ENCODE results near the gene RNF133. TPM values are rescaled to one million over a fixed set of nuclear protein-coding genes. Genes with fewer than 3 reads are reported as not detected.
A peak's percentile ranks its signal among the peaks of the same experiment; 100 is the strongest.

RNF133 gene
- total and polyA plus RNA-seq, 2 donors from 2014 or later = 1.3 TPM; not detected in 1

DNA sequence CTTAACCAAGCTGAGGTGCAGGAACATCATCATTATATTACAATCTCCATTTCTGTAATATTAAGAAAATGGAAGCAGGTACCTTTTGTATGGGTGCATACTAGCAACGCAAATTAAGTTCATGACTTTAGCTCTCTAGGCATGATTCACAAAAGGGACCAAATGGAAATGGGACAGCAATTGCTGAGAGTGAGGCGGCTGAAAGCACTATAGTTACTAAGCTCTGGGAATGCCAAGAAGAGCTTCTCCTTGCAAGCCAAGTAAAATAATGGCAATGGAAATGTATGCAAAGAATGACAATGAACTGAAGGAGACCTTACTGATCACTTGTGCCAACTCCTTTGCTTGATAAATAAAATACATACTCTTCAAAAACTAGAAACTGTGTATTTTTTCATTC is 40.0 kb upstream of the RNF133 start:
- FAIRE-seq = no peak

DNA sequence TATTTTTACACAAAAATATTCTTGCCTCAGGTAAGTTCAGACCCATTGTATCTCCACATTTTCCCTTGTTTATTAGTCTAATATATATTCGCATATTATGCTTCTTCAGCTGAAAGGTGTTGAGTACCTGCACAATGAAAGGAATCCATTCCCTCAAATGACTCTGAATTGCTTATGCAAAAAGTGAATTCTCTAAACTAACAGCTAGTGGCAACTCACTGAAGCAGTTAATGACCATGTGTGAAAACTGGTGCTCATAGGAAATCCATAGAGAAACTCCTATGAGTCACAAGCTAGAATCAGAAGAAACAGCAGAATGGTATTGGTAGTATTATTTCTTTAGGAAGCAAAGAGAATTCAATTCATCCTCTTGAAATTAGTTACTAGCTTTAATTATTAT is 37.3 kb upstream of the RNF133 start:
- H3K4me3 ChIP-seq (ENCODE audit: low read length in 3 of 3) = no peak overlapping the region
- H3K9ac ChIP-seq (ENCODE audit: low read length in 3 of 3) = no peak overlapping the region
- TF ChIP-seq, protein P1, sequence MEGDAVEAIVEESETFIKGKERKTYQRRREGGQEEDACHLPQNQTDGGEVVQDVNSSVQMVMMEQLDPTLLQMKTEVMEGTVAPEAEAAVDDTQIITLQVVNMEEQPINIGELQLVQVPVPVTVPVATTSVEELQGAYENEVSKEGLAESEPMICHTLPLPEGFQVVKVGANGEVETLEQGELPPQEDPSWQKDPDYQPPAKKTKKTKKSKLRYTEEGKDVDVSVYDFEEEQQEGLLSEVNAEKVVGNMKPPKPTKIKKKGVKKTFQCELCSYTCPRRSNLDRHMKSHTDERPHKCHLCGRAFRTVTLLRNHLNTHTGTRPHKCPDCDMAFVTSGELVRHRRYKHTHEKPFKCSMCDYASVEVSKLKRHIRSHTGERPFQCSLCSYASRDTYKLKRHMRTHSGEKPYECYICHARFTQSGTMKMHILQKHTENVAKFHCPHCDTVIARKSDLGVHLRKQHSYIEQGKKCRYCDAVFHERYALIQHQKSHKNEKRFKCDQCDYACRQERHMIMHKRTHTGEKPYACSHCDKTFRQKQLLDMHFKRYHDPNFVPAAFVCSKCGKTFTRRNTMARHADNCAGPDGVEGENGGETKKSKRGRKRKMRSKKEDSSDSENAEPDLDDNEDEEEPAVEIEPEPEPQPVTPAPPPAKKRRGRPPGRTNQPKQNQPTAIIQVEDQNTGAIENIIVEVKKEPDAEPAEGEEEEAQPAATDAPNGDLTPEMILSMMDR (IDR thresholded peaks at IDR 0.05; ENCODE audit: borderline replicate concordance, extremely low read depth, insufficient read depth) = no peak
- no peak overlapping the region for H3K27ac ChIP-seq (ENCODE audit: low read depth in 2 of 2, low read length in 2 of 2)
- H3K4me1 ChIP-seq (ENCODE audit: control insufficient read depth in 2 of 3, insufficient read depth in 2 of 3, low read depth in 1 of 3, low read length in 3 of 3) = no peaks in the 10 kb centered on the region
- H3K36me3 ChIP-seq (ENCODE audit: control insufficient read depth in 2 of 3, insufficient read depth in 3 of 3, low read length in 3 of 3) = no peaks in the 10 kb centered on the region
- DNase-seq (peak in 2 of 5 donors; percentile 6 to 31), FAIRE-seq (no peak)
- intact Hi-C loops (cut with DNase I) = no loop called here
- H3K9me3 ChIP-seq (ENCODE audit: control insufficient read depth in 2 of 3, insufficient read depth in 1 of 3, low read length in 3 of 3) = no peaks in the 10 kb centered on the region
- no peaks in the 10 kb centered on the region for H3K27me3 ChIP-seq (ENCODE audit: control insufficient read depth, insufficient read depth, low read length)

More for the DNA sequence above, 40.0 kb upstream of the RNF133 start:
- Histone ChIP-seq H3K9me3 (ENCODE audit: control insufficient read depth in 2 of 3, insufficient read depth in 1 of 3, low read length in 3 of 3) (no peaks in the 10 kb centered on the region), H3K27ac (ENCODE audit: low read depth in 2 of 2, low read length in 2 of 2) (no peak overlapping the region), H3K27me3 (ENCODE audit: control insufficient read depth, insufficient read depth, low read length) (no peaks in the 10 kb centered on the region), H3K36me3 (ENCODE audit: control insufficient read depth in 2 of 3, insufficient read depth in 3 of 3, low read length in 3 of 3) (no peaks in the 10 kb centered on the region), H3K4me1 (ENCODE audit: control insufficient read depth in 2 of 3, insufficient read depth in 2 of 3, low read depth in 1 of 3, low read length in 3 of 3) (no peaks in the 10 kb centered on the region), H3K4me3 (ENCODE audit: low read length in 3 of 3) (no peak overlapping the region), H3K9ac (ENCODE audit: low read length in 3 of 3) (no peak overlapping the region)
- TF ChIP-seq, protein P1 (IDR thresholded peaks at IDR 0.05; ENCODE audit: borderline replicate concordance, extremely low read depth, insufficient read depth) = no peak
- intact Hi-C loops (cut with DNase I) = no loop called here
- no peak for DNase-seq

DNA sequence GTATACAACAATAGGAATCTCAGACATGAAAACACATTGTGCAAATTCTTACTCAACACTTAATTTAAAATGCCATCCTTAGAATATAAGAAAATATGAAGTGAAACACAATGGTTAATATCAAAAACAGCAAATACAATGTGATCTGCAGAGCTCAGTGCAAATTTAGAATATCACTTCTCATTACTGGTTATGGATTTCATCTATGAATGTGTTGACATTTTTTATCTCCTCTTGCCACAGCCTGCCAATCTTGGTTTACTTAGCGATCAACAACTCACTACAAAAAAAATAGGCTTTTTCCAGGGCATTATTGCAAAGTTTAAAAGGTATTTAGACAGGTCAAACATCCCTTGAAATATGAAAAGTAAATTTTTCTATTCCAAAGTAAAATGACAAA is 28.8 kb upstream of the RNF133 start:
- H3K4me3 ChIP-seq (ENCODE audit: low read length in 3 of 3) = no peak overlapping the region
- TF ChIP-seq, protein P1 (IDR thresholded peaks at IDR 0.05; ENCODE audit: borderline replicate concordance, extremely low read depth, insufficient read depth) = no peak
- H3K27ac ChIP-seq (ENCODE audit: low read depth in 2 of 2, low read length in 2 of 2) = no peak overlapping the region
- H3K27me3 ChIP-seq (ENCODE audit: control insufficient read depth, insufficient read depth, low read length) = no peaks in the 10 kb centered on the region
- H3K36me3 ChIP-seq (ENCODE audit: control insufficient read depth in 2 of 3, insufficient read depth in 3 of 3, low read length in 3 of 3) = no peaks in the 10 kb centered on the region
- no peak overlapping the region for H3K9ac ChIP-seq (ENCODE audit: low read length in 3 of 3)
- H3K9me3 ChIP-seq (ENCODE audit: control insufficient read depth in 2 of 3, insufficient read depth in 1 of 3, low read length in 3 of 3) = no peaks in the 10 kb centered on the region
- DNase-seq (no peak), FAIRE-seq (no peak)
- peaks cover 0 to 13% (median 2%) of the 10 kb centered on the region in 3 donors for H3K4me1 ChIP-seq (ENCODE audit: control insufficient read depth in 2 of 3, insufficient read depth in 2 of 3, low read depth in 1 of 3, low read length in 3 of 3)
- intact Hi-C loops (cut with DNase I) = no loop called here

DNA sequence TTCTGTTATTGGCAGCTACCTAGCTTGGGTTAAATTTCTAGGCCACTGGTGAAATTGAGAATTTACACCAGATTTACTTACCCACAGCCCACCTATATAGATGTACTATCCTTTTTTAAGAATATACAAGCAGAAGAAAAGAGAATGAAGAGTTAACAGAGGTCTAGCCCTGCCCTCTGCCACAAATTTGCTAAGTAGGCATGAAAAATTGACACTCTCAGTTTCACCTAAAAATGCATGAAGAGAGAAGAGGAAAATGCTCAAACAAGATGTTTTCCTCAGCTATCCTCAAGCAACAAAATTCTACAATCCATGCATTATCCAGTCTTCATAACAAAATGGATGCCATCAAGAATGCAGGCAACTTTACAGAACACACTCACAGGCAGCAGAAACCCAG is 28.4 kb upstream of the RNF133 start:
- H3K9ac ChIP-seq (ENCODE audit: low read length in 3 of 3) = no peak overlapping the region
- FAIRE-seq (no peak), DNase-seq (no peak)
- H3K4me1 ChIP-seq (ENCODE audit: control insufficient read depth in 2 of 3, insufficient read depth in 2 of 3, low read depth in 1 of 3, low read length in 3 of 3) = peaks cover 0 to 13% (median 2%) of the 10 kb centered on the region in 3 donors
- intact Hi-C loops (cut with DNase I) = no loop called here
- no peaks in the 10 kb centered on the region for H3K9me3 ChIP-seq (ENCODE audit: control insufficient read depth in 2 of 3, insufficient read depth in 1 of 3, low read length in 3 of 3)
- no peaks in the 10 kb centered on the region for H3K27me3 ChIP-seq (ENCODE audit: control insufficient read depth, insufficient read depth, low read length)
- TF ChIP-seq, protein P1 (IDR thresholded peaks at IDR 0.05; ENCODE audit: borderline replicate concordance, extremely low read depth, insufficient read depth) = no peak
- no peak overlapping the region for H3K4me3 ChIP-seq (ENCODE audit: low read length in 3 of 3)
- H3K27ac ChIP-seq (ENCODE audit: low read depth in 2 of 2, low read length in 2 of 2) = no peak overlapping the region
- no peaks in the 10 kb centered on the region for H3K36me3 ChIP-seq (ENCODE audit: control insufficient read depth in 2 of 3, insufficient read depth in 3 of 3, low read length in 3 of 3)

Measured in kidney (tissue), 14 donors.